K562 (cell line): ENCODE results near the gene CSE1L. TPM values are rescaled to one million over a fixed set of nuclear protein-coding genes. Genes with fewer than 3 reads are reported as not detected.

Source experiments
- ATAC-seq: fragments of 200-7000 bp; cut with Tn5 transposase; 3 replicates; pipeline ENCODE4 v1.9.1; 2020; ENCODE audit warnings: moderate library complexity
- BruUV-seq: library from RNA; stranded (reverse); fragments of 400-500 nt; replicated peaks from 2 replicates; lab custom pipeline; 2021; lab: Mats Ljungman, UMichigan
- CTCF ChIA-PET: fragments of 300-600 bp; formaldehyde crosslinking; extraction: SDS; loops from one replicate; lab custom pipeline; 2021; ENCODE audit warnings: low intra/inter-chr PET ratio; lab: Yijun Ruan, JAX
- POLR2A ChIA-PET: fragments of 300-600, 350-650 bp; sonication (Branson Sonifier 250); formaldehyde crosslinking; extraction: SDS; loops from one replicate; lab custom pipeline; 2021; ENCODE audit warnings: antibody characterized with exemption, inconsistent platforms; lab: Yijun Ruan, JAX
- DNase-seq, 4 experiments: peaks; one replicate each; pipeline versions ENCODE4 v3.0.0 to v3.0.0-alpha.2; 2011 to 2018; ENCODE audit warnings: low spot score in 3 of 4, mixed read lengths in 3 of 4; ENCODE audit errors: extremely low read depth in 1 of 4
- FAIRE-seq: peaks from 2 replicates; lab custom pipeline; 2011; peaks lifted over from hg19 to GRCh38; lab: Jason Lieb, UNC
- H2AFZ ChIP-seq: 2 replicates; pipeline ENCODE4 v1.6.0; 2011; ENCODE audit warnings: low read depth, low read length, control low read depth, inconsistent platforms
- H3K27ac ChIP-seq: fragments of 200-600 bp; 3 replicates; pipeline ENCODE4 v1.8.0; 2011; ENCODE audit warnings: low read depth, mild to moderate bottlenecking, control low read depth, inconsistent platforms, low read length, moderate library complexity, mixed read lengths; ENCODE audit errors: extremely low read depth
- H3K27me3 ChIP-seq, 2 experiments: fragments of 300-600 bp in 1 of 2; 2 replicates in 1 of 2; 3 replicates in 1 of 2; pipeline versions ENCODE4 v1.6.0 to v1.8.0; 2011; ENCODE audit warnings: inconsistent platforms in 2 of 2, low read length in 2 of 2, mild to moderate bottlenecking in 1 of 2, mixed read lengths in 1 of 2, moderate library complexity in 1 of 2; ENCODE audit not compliant: control insufficient read depth in 2 of 2, insufficient read depth in 2 of 2
- H3K36me3 ChIP-seq: fragments of 300-600 bp; 3 replicates; pipeline ENCODE4 v1.8.0; 2011; ENCODE audit warnings: mild to moderate bottlenecking, low read length, inconsistent platforms; ENCODE audit not compliant: control insufficient read depth, insufficient read depth
- H3K4me1 ChIP-seq, 2 experiments: fragments of 200-600 bp in 1 of 2; replicated peaks in 1 of 2; 2 replicates in 1 of 2; 3 replicates in 1 of 2; pipeline versions ENCODE4 v1.5.1 to v1.8.0; 2011; ENCODE audit warnings: inconsistent platforms in 2 of 2, low read length in 2 of 2, mild to moderate bottlenecking in 1 of 2, mixed read lengths in 1 of 2, moderate library complexity in 1 of 2; ENCODE audit not compliant: control insufficient read depth in 2 of 2, insufficient read depth in 2 of 2
- H3K4me2 ChIP-seq: 2 replicates; pipeline ENCODE4 v1.6.1; 2011; ENCODE audit warnings: low read length, control low read depth, inconsistent platforms, mixed read lengths; ENCODE audit not compliant: insufficient read depth
- H3K4me3 ChIP-seq: fragments of 200-600 bp; sonication (generic), shearing (Covaris generic); 2 replicates; pipeline ENCODE4 v1.5.1; 2016; ENCODE audit warnings: control low read depth, inconsistent platforms
- H3K79me2 ChIP-seq: fragments of 200-600 bp; 3 replicates; pipeline ENCODE4 v1.8.0; 2011; ENCODE audit warnings: low read length, inconsistent platforms; ENCODE audit not compliant: control insufficient read depth, insufficient read depth
- H3K9ac ChIP-seq, 2 experiments: 2 replicates each; pipeline versions ENCODE4 v1.6.0 to v1.6.1; 2011; ENCODE audit warnings: low read depth in 2 of 2, low read length in 2 of 2, control low read depth in 1 of 2, inconsistent platforms in 1 of 2, mild to moderate bottlenecking in 1 of 2, mixed read lengths in 1 of 2; ENCODE audit not compliant: insufficient read depth in 1 of 2
- H3K9me1 ChIP-seq: one replicate; pipeline ENCODE4 v1.6.0; 2011; ENCODE audit warnings: inconsistent platforms, mild to moderate bottlenecking, low read length, moderate library complexity; ENCODE audit not compliant: control insufficient read depth, insufficient read depth
- H3K9me3 ChIP-seq: replicated peaks from 2 replicates; pipeline ENCODE4 v1.5.1; 2011; ENCODE audit warnings: low read depth, low read length, inconsistent platforms; ENCODE audit not compliant: control insufficient read depth, insufficient read depth
- H4K20me1 ChIP-seq: replicated peaks from 2 replicates; pipeline ENCODE4 v1.6.1; 2011; ENCODE audit warnings: low read length, inconsistent platforms, mixed read lengths; ENCODE audit not compliant: control insufficient read depth, insufficient read depth
- FUS ChIP-seq: fragments of 200-400 bp; formaldehyde crosslinking; optimal IDR thresholded peaks from 2 replicates; pipeline ENCODE3; 2017; ENCODE audit warnings: low read depth, low read length
- GTF2F1 ChIP-seq: IDR thresholded peaks from 2 replicates; pipeline ENCODE4 v1.6.1; 2011; ENCODE audit warnings: low read depth, low read length, improper control_type of control experiment
- HNRNPLL ChIP-seq: fragments of 200-400 bp; formaldehyde crosslinking; IDR thresholded peaks from 2 replicates; pipeline ENCODE4 v1.6.1; 2017; ENCODE audit warnings: low read length, low read depth, mild to moderate bottlenecking; ENCODE audit not compliant: poor library complexity, severe bottlenecking
- MCM5 ChIP-seq: fragments of 450-650 bp; IDR thresholded peaks from 2 replicates; pipeline ENCODE4 v1.6.1; 2016; ENCODE audit warnings: low read depth
- POLR2H ChIP-seq: IDR thresholded peaks from 2 replicates; pipeline ENCODE4 v1.6.1; 2016; ENCODE audit warnings: missing genetic modification characterization, low read depth, mild to moderate bottlenecking, control low read depth, missing compliant biosample characterization, moderate library complexity
- PTRF ChIP-seq: fragments of 450-650 bp; IDR thresholded peaks from 2 replicates; pipeline ENCODE4 v1.6.1; 2016; ENCODE audit warnings: mild to moderate bottlenecking, missing genetic modification characterization, missing compliant biosample characterization
- RBFOX2 ChIP-seq: fragments of 200-400 bp; formaldehyde crosslinking; IDR thresholded peaks from 2 replicates; pipeline ENCODE4 v1.6.1; 2017; ENCODE audit warnings: low read depth, mild to moderate bottlenecking, low read length, moderate library complexity
- RBM34 ChIP-seq: fragments of 200-400 bp; formaldehyde crosslinking; IDR thresholded peaks from 2 replicates; pipeline ENCODE4 v1.6.1; 2018; ENCODE audit warnings: low read length, borderline replicate concordance; ENCODE audit not compliant: insufficient read depth
- RNF2 ChIP-seq: sonication (generic); IDR thresholded peaks from 2 replicates; pipeline ENCODE4 v1.6.1; 2016
- TCF3 ChIP-seq: sonication (generic); formaldehyde crosslinking; IDR thresholded peaks from 2 replicates; pipeline ENCODE4 v1.4.0; 2020; ENCODE audit warnings: mild to moderate bottlenecking, missing genetic modification reagents
- ZC3H4 ChIP-seq: sonication (generic); formaldehyde crosslinking; IDR thresholded peaks from 2 replicates; pipeline ENCODE4 v1.9.0; 2021; ENCODE audit warnings: missing genetic modification reagents, borderline replicate concordance
- ZNF140 ChIP-seq: fragments of 250-450 bp; sonication (Bioruptor Pico); IDR thresholded peaks from 2 replicates; pipeline ENCODE4 v1.8.0; 2021; ENCODE audit warnings: moderate library complexity, mild to moderate bottlenecking, inconsistent platforms
- ZNF408 ChIP-seq: fragments of 250-450 bp; sonication (Bioruptor Pico); IDR thresholded peaks from 2 replicates; pipeline ENCODE4 v1.4.0; 2020; ENCODE audit warnings: low read depth, mild to moderate bottlenecking, moderate library complexity
- ZNF444 ChIP-seq: fragments of 250-450 bp; sonication (Bioruptor Pico); IDR thresholded peaks from 2 replicates; pipeline ENCODE4 v1.4.0; 2020; ENCODE audit warnings: mild to moderate bottlenecking, moderate library complexity
- ZNF764 ChIP-seq: fragments of 250-450 bp; sonication (Bioruptor Pico); IDR thresholded peaks from 2 replicates; pipeline ENCODE4 v1.4.0; 2020; ENCODE audit warnings: low read depth, mild to moderate bottlenecking, moderate library complexity
- WGBS: fragments of 100-300 bp; shearing (Covaris generic); methylation state at CpG from one replicate; pipeline ENCODE4 v1.1.6; 2016; ENCODE audit warnings: low coverage, mixed read lengths; ENCODE audit not compliant: insufficient coverage; ENCODE audit errors: missing lambda C conversion rate; 5-methylcytosine and 5-hydroxymethylcytosine counted together
- in situ Hi-C: fragments of 300-500 bp; cut with MboI; formaldehyde crosslinking; loops from 4 replicates; pipeline ENCODE4 v1.15.0; 2018; ENCODE audit warnings: inconsistent platforms, mixed read lengths
- intact Hi-C: fragments of 100-400 bp; cut with micrococcal nuclease; formaldehyde crosslinking; loops from 2 replicates; pipeline ENCODE4 v1.14.2; 2022
- polyA plus RNA-seq, 8 experiments: library from polyadenylated mRNA; depleted of rRNA in 4 of 8; stranded (reverse) in 5 of 8; unstranded in 3 of 8; fragments of >200 nt; fragmentation: Nextera tagmentation in 2 of 8; fragmentation: Illumina TruSeq in 1 of 8; extraction: Ambion mirVana in 2 of 8; extraction: Trizol in 1 of 8; gene quantifications; 2 replicates each; pipeline versions ENCODE4 v1.2.1 to v1.2.3, GENCODE V29; 2011 to 2014; ENCODE audit warnings: inconsistent platforms in 1 of 8, missing spikeins in 1 of 8
- total RNA-seq, 7 experiments: library from RNA; depleted of rRNA in 6 of 7; stranded (reverse); fragments of >200 nt in 6 of 7; fragmentation: Illumina TruSeq in 2 of 7; extraction: Trizol in 2 of 7; gene quantifications; 2 replicates each; pipeline versions ENCODE4 v1.2.1 to v1.2.3, GENCODE V29; 2011 to 2021; ENCODE audit warnings: low replicate concordance in 1 of 7
- TF ChIP-seq, protein P1 (sequence below), 2 experiments: IDR thresholded peaks in 1 of 2; conservative IDR thresholded peaks in 1 of 2; 2 replicates each; pipeline ENCODE4 v1.6.1; 2016; ENCODE audit warnings: low read depth in 2 of 2, mild to moderate bottlenecking in 1 of 2, missing compliant biosample characterization in 1 of 2, missing genetic modification characterization in 1 of 2, moderate library complexity in 1 of 2
- TF ChIP-seq, protein P2 (sequence below): fragments of 250-450 bp; sonication (Bioruptor Pico); IDR thresholded peaks from 2 replicates; pipeline ENCODE4 v1.4.0; 2020; ENCODE audit warnings: mild to moderate bottlenecking, moderate library complexity
- TF ChIP-seq, protein P3 (sequence below): fragments of 200-800 bp; sonication (Bioruptor generic); IDR thresholded peaks from 2 replicates; pipeline ENCODE4 v1.6.1; 2017; ENCODE audit warnings: missing genetic modification characterization, missing compliant biosample characterization

Gene CSE1L
- total and polyA plus RNA-seq, 9 of the 15 experiments (the other 6 are each of a cell fraction or from before 2014, with no cell fraction given) = 138 to 280 (median 209) TPM

DNA sequence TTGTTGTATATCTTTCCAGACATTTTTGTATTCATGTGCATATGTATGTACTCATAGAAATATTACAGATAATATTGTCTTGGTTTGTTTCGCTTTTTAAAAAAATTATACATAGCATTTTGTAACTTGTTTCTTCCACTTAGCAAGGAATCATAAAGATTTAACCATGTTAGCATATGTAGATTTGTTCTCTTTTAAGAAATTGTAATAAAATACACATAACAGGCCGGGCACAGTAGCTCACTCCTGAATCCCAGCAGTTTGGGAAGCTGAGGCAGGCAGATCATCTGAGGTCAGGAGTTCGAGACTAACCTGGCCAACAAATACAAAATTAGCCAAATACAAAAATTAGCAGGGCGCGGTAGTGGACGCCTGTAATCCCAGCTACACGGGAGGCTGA, 44.4 kb upstream of the CSE1L start:
- Histone ChIP-seq H3K4me1 (no peaks in the 10 kb centered on the region), H3K27ac (no peak overlapping the region), H3K9me3 (no peaks in the 10 kb centered on the region), H3K36me3 (peaks cover 47% of the 10 kb centered on the region; the same call in 2 of the 3 replicates), H3K27me3 (no peaks in the 10 kb centered on the region), H3K9me1 (no peaks in the 10 kb centered on the region), H3K4me2 (no peak overlapping the region), H2AFZ (no peak overlapping the region), H3K4me3 (no peak overlapping the region), H4K20me1 (no peaks in the 10 kb centered on the region), H3K79me2 (no peaks in the 10 kb centered on the region), H3K9ac (no peak overlapping the region)
- no peak for FAIRE-seq
- no peak for TF ChIP-seq FUS
- TF ChIP-seq GTF2F1 = no peak
- TF ChIP-seq RBFOX2 = no peak
- TF ChIP-seq ZNF444 (CRISPR knock-in tag) = no peak
- TF ChIP-seq ZC3H4 (CRISPR knock-in tag) = no peak
- TF ChIP-seq, protein P1, sequence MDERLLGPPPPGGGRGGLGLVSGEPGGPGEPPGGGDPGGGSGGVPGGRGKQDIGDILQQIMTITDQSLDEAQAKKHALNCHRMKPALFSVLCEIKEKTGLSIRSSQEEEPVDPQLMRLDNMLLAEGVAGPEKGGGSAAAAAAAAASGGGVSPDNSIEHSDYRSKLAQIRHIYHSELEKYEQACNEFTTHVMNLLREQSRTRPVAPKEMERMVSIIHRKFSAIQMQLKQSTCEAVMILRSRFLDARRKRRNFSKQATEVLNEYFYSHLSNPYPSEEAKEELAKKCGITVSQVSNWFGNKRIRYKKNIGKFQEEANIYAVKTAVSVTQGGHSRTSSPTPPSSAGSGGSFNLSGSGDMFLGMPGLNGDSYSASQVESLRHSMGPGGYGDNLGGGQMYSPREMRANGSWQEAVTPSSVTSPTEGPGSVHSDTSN (CRISPR knock-in tag; IDR thresholded peaks at IDR 0.05; ENCODE audit: low read depth) = no peak
- TF ChIP-seq, protein P1 (tag; conservative IDR thresholded peaks at IDR 0.05; ENCODE audit: low read depth) = no peak
- no peak for TF ChIP-seq ZNF764
- TF ChIP-seq, protein P2, sequence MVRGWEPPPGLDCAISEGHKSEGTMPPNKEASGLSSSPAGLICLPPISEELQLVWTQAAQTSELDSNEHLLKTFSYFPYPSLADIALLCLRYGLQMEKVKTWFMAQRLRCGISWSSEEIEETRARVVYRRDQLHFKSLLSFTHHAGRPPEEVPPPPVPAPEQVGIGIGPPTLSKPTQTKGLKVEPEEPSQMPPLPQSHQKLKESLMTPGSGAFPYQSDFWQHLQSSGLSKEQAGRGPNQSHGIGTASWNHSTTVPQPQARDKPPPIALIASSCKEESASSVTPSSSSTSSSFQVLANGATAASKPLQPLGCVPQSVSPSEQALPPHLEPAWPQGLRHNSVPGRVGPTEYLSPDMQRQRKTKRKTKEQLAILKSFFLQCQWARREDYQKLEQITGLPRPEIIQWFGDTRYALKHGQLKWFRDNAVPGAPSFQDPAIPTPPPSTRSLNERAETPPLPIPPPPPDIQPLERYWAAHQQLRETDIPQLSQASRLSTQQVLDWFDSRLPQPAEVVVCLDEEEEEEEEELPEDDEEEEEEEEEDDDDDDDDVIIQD = no peak
- no peak for TF ChIP-seq TCF3
- no peak for TF ChIP-seq ZNF140
- TF ChIP-seq RNF2 = no peak
- TF ChIP-seq RBM34 = no peak
- TF ChIP-seq, protein P3, sequence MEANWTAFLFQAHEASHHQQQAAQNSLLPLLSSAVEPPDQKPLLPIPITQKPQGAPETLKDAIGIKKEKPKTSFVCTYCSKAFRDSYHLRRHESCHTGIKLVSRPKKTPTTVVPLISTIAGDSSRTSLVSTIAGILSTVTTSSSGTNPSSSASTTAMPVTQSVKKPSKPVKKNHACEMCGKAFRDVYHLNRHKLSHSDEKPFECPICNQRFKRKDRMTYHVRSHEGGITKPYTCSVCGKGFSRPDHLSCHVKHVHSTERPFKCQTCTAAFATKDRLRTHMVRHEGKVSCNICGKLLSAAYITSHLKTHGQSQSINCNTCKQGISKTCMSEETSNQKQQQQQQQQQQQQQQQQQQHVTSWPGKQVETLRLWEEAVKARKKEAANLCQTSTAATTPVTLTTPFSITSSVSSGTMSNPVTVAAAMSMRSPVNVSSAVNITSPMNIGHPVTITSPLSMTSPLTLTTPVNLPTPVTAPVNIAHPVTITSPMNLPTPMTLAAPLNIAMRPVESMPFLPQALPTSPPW (CRISPR knock-in tag) = no peak
- TF ChIP-seq HNRNPLL = no peak
- TF ChIP-seq PTRF (tag) = no peak
- no peak for TF ChIP-seq MCM5
- TF ChIP-seq ZNF408 (CRISPR knock-in tag) = no peak
- no peak for TF ChIP-seq POLR2H
- no peak for ATAC-seq
- 91% methylated on average over 7 of the region's 7 CpGs for whole genome bisulfite sequencing
- no peak for DNase-seq
- in situ Hi-C loops (no loop called here), intact Hi-C loops (no loop called here)
- POLR2A ChIA-PET = interaction anchor here (0.6 kb wide), 1 partner anchor 45 kb away, joined by 3 read pairs; no protein-coding TSS in a partner anchor
- CTCF ChIA-PET = no interaction called here
- no TSS peak for BruUV-seq
